Vagina (tissue), 2 donors: ENCODE data around the gene GRM4.

Source experiments
- POLR2A ChIP-seq, 2 donors: fragments of 450-650 bp; IDR thresholded peaks; one replicate each; pipeline ENCODE4 v1.6.1; 2017; ENCODE audit warnings: antibody characterized with exemption in 2 of 2, mild to moderate bottlenecking in 2 of 2, moderate library complexity in 2 of 2
- TF ChIP-seq, protein P1 (sequence below), 3 experiments: fragments of 450-650 bp in 2 of 3; fragments of 200-600 bp in 1 of 3; sonication (generic) in 1 of 3; IDR thresholded peaks; one replicate each; pipeline ENCODE4 v1.5.1; 2017 to 2019; ENCODE audit warnings: antibody characterized with exemption in 3 of 3, mild to moderate bottlenecking in 2 of 3, moderate library complexity in 2 of 3

DNA sequence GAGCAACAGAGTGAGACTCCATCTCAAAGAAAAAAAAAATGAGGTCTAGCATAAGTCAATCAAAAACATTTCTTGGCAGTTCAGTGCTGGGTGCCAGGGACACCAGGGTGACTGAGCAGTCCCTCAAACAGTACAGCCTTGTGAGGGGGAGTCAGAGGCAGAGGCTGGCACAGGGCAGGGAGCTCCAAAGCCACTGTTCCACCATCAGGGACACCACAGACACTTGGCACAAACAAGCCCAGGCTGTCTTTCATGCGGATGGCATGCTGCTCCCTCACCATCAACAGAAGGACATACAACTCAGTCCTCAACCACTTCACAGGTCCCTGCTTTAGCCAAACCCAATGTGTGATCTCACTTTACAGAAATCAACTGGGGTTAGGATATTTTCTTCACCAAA, 36.0 kb upstream of the GRM4 start:
- TF ChIP-seq POLR2A (IDR thresholded peaks at IDR 0.05) = no peak
- TF ChIP-seq, protein P1, sequence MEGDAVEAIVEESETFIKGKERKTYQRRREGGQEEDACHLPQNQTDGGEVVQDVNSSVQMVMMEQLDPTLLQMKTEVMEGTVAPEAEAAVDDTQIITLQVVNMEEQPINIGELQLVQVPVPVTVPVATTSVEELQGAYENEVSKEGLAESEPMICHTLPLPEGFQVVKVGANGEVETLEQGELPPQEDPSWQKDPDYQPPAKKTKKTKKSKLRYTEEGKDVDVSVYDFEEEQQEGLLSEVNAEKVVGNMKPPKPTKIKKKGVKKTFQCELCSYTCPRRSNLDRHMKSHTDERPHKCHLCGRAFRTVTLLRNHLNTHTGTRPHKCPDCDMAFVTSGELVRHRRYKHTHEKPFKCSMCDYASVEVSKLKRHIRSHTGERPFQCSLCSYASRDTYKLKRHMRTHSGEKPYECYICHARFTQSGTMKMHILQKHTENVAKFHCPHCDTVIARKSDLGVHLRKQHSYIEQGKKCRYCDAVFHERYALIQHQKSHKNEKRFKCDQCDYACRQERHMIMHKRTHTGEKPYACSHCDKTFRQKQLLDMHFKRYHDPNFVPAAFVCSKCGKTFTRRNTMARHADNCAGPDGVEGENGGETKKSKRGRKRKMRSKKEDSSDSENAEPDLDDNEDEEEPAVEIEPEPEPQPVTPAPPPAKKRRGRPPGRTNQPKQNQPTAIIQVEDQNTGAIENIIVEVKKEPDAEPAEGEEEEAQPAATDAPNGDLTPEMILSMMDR (IDR thresholded peaks at IDR 0.05) = no peak
